GM18526 (cell line): ENCODE measurements around the gene SECISBP2L.

Experiments
- POLR2A ChIP-seq: IDR thresholded peaks from 3 replicates; pipeline ENCODE4 v1.6.1; 2011; ENCODE audit not compliant: insufficient read length; ENCODE audit errors: extremely low read depth

Gene SECISBP2L

DNA sequence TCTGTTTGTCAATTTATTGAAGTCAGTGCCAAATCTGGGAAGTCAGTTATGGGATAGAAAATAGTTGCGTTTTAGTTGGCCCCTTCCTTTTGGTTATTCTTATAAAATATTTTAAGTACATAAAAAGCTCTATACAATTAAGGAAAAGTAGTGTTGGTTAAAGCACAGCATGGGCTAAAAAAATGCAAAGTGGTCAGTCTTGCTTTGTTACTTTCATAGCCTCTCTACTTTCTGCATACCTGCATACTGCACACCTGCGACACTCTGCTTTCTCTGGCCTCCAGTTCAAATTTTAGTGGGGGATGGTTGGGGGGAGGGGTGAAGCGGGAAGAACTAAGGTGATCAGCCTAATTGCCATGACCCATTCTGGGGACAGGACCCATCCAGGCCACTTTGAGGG is 60.7 kb downstream of the SECISBP2L start:
- no peak for TF ChIP-seq POLR2A

DNA sequence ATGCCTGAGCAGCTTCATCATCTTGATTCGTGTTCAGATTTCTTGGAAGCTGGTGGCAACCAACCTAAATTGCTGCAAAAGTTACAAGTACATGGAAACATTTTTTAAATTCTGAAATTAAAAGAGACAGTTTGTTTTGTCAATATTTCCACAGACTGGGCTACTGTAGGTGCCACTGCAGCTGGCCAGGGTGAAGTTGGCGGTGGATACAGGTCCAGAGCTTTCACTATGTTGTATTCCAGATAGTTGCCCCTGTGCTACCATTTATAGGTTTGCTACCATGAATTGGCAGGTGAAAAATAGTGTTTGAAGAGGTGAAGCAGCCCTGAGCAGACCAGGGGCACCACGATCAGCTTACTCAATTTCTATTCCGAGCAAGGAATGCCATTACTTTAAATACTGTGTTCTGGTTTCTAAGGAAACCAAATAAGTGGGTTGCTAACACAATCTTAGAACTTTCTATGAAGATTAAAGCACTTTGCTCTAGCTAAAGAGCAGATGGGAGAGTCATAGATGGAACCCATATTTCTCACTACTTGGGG is 61.4 kb downstream of the SECISBP2L start:
- TF ChIP-seq POLR2A = no peak

DNA sequence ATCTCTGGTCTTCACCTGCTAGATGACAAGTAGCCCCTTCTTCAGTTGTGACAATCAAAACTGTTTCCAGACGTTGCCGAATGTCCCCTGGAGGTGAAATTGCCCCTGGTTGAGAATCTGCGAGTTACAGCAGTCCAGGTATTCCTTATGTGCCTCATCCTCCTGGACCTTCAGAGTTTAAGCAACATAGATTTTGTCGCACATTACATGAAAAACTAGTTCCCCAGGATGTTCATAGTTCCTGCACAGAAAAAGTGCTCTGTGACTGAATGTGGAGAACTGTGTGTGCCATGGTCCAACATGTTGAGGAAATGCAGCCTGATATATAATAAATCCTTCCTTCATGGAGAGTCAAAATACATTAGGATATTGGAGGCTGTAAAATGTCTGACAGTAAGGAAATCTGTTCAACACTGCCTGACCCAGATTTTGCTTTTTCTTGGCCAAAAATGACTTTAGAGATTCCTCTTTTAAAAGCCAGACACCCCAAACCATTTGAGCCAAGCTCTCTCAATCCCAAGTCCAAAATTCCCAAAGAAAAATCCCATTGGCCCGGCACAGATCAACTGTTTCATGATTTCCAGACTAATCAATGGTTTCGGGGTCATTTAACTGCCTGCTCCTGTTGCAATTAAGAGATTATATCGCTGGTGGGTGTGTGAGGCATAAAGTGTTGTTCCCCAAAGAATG is 62.1 kb downstream of the SECISBP2L start:
- TF ChIP-seq POLR2A = no peak

DNA sequence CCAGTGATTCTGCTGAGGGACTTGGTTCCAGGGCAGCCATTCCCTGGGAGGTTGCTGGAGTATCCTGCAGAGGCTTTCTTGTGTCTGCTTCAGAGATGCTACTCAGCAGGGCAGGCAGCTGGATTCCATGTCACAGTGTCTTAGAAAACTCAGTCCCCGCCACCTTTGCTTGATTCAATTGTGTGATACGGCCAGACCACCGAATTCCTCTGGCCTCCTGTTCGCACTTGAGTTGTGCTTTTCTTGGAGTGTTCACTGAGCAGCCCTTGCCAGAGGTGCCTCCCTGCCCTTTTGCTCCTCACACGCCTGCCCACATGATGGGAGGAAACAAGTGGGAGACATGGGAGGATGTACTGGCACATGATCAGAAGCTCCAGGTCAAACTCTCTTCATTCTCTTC is 62.9 kb downstream of the SECISBP2L start:
- no peak for TF ChIP-seq POLR2A

DNA sequence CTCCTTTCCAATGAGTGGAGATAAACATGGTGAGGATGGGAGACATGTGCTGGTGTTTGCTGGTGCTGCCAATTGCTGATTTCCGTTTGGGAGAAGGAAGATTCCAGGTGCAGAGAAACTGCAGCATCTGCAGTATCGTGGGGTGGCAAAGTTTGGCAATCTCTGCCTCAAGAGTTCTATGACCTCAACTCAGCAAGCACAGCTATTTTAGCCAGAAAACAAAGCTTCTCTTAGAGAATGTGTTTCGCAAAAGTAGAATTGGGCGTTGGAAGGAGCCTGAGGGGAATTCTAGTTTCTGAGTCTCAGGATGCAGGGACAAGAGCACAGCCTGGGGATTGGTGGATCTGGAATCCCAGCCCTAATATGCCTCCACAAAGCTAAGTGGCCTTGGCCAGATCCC is 64.3 kb downstream of the SECISBP2L start:
- TF ChIP-seq POLR2A = no peak

DNA sequence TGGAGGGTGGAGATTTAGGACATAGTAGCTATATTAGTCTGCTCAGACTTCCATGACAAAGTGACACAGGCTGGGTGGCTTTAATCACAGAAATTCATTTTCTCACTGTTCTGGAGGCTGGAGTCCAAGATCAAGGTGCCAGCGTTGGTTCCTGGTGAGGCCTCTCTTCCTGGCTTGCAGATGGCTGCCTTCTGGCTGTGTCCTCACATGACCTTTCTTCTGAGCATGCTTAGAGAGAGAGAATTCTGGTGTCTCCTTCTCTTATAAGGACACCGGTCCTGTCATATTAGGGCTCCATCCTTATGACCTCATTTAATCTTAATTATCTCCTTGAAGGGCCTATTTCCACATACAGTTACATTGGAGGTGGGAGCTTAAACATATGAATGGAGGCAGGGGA is 67.6 kb downstream of the SECISBP2L start:
- no peak for TF ChIP-seq POLR2A

DNA sequence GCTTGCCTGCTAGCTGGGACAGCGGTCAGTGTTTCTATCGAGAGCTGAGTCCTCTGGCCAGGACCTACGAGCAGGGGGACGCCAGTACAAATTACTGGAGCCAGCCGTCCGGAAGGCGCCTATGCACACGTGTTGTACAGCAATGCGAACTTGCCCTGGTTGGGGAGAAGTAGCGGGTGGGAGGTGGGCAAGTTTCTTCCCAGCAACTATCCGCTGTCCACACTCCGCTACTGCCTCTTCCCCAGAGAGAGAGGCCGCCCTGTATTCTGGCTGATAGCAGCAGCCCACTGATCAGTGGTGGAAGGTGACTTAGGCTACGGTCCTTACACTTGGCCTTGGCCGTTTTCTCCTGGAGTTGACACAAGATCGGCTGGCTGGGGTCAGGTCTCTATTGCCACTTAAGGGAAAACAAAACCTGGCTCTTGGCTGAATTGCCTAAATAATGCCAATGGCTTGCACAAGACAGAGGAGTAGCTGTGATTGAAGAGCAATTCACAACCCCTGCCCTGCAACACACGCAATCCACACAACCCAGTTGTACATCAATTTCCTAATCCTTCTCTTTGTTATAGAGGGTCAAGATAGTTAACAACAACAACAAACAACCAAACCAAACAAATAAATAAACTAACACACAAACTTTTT is 69.7 kb downstream of the SECISBP2L start:
- TF ChIP-seq POLR2A = no peak

DNA sequence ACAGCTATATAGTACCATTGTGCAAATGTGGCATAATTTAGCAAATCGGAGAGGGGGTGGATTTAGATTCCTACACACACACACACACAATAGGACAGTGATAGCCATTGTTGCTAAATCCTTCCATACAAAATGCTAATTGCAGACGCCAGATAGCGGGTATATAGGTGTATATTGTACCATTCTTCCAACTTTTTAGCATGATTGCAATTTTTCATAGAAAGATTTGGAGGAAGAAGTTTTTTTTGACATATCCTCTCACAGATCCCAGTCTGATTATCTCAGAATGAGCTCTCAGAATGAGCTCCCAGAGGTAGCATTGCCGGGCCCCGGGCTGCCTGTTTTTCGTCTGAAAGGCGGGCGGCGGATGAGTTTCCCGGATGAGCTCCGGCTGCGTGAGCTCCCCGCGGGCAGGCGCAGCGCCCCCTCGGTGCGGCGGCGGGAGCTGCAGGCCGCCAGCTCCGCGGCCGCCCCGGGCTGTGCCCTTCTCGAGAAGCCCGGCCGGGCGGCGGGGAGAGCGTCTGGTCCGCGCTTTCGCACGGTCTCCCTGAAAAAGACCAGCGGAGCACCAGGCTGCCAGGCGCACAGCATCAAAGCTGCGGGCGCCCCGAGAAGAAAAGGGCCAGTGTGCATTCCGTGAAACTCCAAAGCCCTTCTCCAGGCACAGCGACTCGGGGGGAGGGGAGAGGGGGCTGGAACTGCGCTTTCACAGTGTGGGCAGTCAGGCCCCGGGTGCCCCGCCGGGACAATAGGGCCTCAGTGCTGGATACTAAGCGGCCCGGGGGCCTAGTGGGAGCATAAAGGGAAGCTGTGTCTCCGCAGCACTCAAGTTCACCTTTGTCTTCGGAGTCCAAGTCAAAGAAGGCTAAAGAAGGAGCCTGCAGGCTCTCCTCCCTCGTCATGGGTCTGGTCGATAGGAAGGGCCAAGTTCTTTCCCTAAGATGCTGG is 70.5 kb downstream of the SECISBP2L start:
- no peak for TF ChIP-seq POLR2A

DNA sequence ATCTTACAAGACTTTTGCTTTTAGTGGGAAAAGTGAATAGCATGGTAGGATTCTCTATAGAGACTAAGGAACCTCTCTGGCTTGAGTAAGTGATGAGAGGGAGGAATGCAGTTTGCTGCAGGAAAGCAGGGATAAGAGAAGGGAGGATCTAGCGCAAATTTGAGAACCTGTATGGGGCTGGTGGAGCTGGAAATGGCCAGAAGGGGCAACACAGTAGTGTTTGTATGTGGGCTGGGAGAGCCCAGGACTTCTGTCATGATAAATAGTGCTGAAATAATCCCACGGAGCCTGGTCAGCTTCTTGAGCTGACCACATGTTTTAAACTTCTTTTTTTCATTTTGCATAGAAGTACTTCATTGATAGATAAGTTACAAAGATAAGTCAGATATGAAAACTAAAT is 71.4 kb downstream of the SECISBP2L start:
- no peak for TF ChIP-seq POLR2A

DNA sequence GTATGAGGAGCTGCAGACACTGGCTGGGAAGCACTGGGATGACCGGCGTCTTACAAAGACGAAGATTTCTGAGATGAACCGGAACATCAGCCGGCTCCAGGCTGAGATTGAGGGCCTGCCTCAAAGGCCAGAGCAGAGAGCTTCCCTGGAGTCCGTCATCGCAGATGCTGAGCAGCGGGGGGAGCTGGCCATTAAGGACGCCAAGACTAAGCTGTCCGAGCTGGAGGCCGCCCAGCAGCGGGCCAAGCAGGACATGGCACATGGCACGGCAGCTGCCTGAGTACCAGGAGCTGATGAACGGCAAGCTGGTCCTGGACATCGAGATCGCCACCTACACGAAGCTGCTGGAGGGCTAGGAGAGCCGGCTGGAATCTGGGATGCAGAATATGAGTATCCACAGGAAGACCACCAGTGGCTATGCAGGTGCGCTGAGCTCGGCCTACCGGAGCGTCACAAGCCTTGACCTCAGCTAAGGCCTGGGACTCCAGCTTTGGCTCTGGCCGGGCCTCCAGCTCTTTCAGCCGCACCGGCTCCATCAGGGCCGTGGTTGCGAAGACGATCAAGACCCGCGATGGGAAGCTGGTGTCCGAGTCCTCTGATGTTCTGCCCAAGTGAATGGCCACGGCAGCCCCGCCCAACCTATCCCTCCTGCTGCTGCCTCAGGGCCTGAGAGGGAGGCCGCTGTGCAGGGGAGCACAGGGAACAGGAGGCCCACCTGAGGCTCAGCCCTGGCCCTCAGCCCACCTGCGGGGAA is 73.3 kb downstream of the SECISBP2L start:
- no peak for TF ChIP-seq POLR2A

DNA sequence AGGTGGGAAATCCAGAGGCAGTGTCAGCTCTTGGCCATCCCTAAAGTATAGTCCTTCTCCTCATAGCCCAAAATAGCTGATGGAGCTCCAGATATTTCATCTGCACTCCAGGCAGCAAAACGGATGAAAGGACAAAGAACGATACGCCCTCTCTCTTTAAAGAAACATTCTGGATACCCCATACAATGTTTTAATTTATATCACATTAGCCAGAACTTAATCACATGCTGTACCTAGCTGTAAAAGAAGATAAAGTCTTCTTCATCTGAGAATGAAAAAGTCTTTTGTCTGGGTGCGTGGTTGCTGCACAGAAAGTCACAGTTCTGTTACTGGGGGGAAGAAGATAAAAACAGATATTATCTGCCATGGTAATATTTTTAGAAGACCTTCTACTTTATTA is 78.2 kb downstream of the SECISBP2L start:
- TF ChIP-seq POLR2A = no peak

DNA sequence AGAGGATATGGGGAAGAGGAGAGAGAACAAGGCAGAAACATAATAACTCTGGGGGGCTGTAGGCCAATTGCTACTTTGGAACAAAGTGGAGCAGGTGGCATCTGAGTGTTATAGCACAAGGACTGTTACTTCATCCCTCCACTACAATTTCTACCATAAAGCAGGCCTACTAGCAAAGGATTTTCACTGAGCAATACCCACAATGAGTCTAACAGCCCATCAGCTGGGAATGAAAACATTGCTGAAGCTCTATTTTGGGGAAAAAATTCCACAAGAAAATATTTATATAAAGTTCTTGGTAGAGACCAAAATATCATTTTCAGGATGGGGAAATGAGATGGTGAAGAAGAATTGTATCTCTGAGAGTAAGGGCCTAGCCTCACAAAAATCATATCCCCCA is 78.9 kb downstream of the SECISBP2L start:
- no peak for TF ChIP-seq POLR2A

DNA sequence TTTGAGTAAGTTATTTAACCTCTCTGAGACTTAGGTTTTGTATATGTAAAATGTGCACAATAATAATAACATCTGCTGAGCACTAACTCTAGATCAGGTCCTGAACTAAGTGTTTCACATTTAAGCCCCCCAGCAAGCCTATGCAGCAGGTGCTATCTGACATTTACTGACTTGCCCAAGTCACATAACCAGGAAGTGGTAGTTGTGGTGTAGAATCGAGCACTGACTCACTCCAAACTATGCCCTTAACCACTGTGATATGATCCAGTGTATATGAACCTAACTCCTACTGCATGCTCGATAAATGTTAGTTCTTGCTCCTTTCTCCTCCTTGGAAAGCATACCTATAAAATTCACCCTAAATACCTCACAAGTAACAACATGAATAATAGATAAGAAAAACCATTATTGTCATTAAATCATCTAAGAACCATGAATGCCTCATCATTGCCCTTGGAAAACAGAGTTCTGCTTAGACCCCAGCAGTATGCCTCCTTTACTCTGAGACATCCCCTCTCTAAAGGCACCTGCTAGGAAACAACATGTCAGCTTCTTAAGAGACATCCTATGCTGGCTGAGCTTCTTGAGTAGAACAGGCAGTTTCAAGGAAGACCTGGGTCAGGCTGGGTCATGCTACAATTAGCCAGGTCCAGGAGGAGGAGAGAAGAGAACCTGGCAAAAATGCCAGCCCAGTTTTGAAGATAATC is 79.5 kb downstream of the SECISBP2L start:
- no peak for TF ChIP-seq POLR2A

DNA sequence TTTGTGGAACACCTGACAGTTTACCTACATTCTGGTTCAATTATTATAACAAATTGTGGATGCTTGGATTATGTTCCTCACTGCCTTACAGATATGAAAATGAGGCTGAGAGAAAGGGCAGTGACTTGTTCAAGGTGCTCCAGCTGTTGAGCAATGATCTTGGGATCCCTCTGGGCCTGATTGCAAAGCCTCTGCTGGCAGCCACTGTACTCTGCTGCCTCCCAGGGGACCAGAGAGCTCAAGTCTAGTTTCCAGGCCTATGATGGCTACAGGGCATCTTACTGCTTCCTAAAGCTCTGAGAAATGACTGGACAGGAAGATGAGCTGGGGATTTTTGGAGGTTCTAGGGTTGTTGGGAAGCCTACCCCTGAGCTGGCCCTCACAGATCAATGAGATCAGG is 80.3 kb downstream of the SECISBP2L start:
- no peak for TF ChIP-seq POLR2A
